NCI-H187 (cell line): ENCODE data around the gene DNAJC17.
A peak's percentile ranks its signal among the peaks of the same experiment; 100 is the strongest.

Source experiments
- DNase-seq, 2 experiments: peaks; one replicate each; lab custom pipeline; 2025; lab: John Stamatoyannopoulos, UW

Gene DNAJC17, protein sequence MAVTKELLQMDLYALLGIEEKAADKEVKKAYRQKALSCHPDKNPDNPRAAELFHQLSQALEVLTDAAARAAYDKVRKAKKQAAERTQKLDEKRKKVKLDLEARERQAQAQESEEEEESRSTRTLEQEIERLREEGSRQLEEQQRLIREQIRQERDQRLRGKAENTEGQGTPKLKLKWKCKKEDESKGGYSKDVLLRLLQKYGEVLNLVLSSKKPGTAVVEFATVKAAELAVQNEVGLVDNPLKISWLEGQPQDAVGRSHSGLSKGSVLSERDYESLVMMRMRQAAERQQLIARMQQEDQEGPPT

DNA sequence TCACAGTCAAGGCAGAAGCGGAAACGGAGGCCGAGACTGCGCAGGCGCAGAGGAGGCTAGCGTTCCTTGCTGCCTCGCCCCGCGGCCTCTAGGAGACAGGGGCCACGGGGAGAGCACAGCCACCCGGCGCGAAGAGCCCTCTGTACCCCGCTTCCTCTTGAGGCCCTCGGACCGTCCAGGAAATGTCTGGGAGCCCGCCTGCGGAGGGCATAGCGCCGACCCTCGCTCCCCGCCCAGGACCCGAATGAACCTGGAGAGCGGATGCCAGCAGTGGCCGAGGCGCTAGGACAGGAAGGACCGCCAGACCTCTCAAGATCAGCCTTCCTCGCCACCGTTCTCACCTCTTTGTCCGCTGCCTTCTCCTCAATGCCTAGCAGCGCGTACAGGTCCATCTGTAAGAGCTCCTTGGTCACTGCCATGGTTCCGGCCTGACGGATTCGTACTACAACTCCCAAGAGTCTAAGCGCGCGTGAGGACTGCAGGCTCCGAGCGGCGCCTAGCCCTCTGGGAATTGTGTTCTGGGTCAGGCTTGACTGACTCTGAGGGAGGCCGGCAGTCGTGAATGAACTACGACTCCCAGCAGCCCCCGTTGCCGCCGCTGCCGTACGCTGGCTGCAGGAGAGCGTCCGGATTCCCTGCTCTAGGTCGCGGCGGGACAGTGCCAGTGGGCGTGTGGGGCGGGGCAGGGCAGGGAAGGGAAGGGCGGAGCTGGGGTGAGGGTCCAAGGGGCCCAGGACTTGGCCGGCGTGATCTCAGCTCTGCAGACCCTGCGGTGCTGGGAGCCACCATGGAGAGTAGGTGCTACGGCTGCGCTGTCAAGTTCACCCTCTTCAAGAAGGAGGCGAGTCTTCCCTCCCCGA, at the start of gene DNAJC17, which contains the start of gene ZFYVE19:
Gene DNAJC17, minus strand, starts transcription at position 446 of the 860 bp plus-strand sequence. Its CDS starts 27 bp downstream, at position 419.
Gene ZFYVE19, plus strand, starts transcription at position 62 of the 860 bp plus-strand sequence. Its CDS starts 501 bp downstream, at position 563.
- peak; percentile 80 to 89 for DNase-seq

DNA sequence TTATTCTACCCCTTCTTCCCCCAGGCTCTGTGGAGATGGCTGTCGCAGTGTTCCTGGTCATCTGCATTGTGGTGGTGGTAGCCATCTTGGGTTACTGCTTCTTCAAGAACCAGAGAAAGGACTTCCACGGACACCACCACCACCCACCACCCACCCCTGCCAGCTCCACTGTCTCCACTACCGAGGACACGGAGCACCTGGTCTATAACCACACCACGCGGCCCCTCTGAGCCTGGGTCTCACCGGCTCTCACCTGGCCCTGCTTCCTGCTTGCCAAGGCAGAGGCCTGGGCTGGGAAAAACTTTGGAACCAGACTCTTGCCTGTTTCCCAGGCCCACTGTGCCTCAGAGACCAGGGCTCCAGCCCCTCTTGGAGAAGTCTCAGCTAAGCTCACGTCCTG, 49.5 kb upstream of the DNAJC17 start:
- DNase-seq: no peak

DNA sequence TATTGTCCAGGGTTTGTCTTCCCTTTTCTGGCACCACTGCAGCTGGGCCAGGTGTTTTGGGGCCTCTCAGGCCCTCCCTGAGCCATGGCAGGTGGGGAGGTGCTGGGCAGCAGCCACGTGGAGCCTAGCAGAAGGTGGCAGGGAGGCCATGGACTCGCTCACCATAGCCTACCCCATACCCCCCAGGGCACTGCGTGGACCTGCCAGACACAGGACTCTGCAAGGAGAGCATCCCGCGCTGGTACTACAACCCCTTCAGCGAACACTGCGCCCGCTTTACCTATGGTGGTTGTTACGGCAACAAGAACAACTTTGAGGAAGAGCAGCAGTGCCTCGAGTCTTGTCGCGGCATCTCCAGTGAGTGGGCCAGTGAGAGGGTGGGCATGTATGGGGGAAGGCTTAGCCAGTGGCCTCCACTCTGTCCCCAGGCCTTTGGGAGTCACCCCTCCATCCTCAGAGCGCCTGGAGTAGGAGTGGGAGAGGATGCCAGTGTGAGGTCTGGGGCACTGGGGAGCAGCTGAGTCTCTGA, 48.5 kb upstream of the DNAJC17 start:
- DNase-seq: no peak

DNA sequence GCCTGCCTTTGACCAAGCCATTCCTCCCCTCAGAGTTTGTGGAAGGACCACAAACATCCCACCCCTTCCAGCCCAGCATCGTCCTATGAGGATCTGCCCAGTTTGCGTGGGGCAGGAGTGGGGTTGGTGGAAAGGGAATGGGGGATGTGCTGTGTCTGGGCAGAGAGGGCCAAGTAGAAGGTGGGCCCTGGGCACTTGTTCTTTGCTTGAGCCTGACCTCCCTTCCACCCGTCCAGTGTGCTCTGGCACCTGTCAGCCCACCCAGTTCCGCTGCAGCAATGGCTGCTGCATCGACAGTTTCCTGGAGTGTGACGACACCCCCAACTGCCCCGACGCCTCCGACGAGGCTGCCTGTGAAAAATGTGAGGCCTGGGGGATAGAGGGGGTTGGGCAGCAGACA, 46.9 kb upstream of the DNAJC17 start:
- DNase-seq: no peak

DNA sequence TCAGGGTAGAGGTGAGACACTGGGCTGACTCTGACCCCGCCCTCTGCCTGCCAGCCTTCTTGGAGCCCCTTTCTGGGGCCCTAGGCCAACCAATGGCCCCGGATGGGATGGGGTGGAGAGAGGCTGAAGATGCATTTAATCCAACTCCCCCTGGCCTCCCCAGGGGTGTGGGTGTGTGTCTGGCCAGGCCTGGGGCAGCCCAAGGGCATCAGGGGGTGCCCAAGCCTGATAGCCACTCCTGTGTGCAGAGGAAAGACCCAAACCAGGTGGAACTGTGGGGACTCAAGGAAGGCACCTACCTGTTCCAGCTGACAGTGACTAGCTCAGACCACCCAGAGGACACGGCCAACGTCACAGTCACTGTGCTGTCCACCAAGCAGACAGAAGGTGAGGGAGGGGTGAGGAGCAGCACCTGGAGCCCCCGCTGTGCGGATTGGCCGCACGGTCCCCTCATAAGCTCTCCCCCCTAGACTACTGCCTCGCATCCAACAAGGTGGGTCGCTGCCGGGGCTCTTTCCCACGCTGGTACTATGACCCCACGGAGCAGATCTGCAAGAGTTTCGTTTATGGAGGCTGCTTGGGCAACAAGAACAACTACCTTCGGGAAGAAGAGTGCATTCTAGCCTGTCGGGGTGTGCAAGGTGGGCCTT, 46.1 kb upstream of the DNAJC17 start:
- no peak for DNase-seq

DNA sequence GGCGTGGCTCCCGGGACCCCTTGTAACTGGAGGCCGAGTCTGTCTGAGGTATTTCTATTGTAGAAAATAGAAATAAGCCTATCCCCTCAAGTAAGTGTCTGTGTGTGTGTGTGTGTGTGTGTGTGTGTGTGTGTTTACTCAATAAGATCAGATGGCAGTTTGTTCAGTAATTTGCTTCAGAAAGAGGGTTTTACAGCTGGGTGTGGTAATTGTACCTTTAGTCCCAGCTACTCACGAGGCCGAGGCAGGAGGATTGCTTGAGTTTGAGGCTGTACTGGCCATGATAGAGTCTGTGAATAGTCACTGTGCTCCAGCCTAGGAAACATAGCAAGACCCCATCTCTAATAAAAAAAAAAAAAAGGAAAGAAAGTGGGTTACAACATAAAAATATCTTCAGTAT, 45.3 kb upstream of the DNAJC17 start:
- no peak for DNase-seq

DNA sequence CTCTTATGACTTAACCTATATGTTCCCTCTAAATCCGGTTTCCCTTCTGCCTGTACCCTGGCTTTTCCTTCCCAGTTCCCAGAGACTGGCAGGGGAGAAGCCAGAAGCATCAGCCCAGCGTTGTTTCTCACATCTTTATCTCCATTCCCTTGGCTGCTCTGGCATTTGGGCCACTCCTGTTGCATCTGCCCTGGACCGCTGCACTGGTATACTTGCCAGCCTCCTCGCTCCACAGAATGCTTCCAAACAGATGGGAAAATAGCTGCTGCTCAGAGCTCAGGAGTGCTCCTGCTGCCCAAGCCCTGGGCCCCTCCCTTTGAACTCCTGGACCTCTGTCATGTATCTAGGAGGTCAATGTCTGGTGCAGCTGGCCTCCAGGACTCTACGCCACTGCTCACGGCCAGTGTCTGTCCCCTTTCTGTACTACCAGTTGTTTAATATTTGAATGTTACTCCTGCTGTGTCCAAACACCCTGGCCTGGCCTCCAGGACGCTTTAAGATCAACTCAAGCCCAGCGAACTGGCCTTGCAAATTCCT, 43.4 kb upstream of the DNAJC17 start:
- DNase-seq: no peak

DNA sequence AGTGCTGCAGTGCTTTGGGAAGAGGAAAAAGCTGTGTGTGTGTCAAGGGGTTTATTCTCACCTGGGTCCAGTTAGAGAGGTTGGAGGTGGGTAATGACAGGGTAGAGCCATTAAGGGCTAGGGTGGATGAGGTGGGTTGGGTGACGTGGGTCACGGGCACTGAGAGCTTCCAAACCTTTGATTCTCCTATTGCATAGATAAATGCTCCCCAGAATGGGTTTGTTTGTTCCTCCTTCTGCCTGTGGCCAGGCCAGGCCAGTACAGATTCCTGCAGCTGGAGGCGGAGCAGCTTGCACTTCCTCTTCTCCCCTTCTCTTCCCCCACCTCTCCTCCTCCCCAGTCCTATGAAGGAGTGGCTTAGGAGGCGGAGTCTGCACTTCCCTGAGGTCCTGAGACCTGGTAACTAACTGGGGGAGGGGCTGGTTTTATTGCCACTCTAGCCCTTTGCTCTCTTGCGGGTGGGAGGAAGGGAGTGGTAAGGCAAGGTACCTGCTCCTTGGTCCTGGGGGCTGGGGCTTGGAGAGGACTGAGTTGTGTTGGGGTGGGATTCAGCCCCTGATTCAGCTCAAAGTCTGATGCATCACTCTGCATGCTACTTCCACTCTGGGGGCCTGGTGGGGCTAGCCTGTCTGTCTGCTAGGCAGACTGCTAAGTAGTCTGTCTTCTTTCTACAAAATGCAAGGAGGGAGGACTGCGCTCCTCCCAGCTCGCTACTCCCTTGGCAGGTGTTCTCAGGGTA, 40.1 kb upstream of the DNAJC17 start:
- DNase-seq: peak in 1 of 2 experiments; percentile 38

DNA sequence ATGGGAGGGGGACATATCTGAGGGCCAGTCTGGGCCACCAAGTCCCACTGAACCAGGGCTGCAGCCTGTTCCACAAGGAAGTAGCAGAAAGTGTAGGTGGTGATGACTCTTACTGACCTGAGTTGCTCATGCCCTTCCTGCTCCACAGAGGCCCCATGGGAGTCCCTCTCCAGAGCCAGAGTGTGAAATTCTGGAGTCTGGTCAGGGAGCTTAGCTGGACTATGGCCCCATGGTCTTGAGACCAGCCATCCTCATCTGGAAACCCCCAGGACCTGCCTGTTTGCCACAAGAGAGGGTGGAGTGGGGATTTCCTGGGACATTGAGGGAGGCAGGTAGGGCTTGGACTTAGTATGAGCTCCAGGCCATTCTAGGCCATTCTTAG, 39.6 kb upstream of the DNAJC17 start:
- no peak for DNase-seq

DNA sequence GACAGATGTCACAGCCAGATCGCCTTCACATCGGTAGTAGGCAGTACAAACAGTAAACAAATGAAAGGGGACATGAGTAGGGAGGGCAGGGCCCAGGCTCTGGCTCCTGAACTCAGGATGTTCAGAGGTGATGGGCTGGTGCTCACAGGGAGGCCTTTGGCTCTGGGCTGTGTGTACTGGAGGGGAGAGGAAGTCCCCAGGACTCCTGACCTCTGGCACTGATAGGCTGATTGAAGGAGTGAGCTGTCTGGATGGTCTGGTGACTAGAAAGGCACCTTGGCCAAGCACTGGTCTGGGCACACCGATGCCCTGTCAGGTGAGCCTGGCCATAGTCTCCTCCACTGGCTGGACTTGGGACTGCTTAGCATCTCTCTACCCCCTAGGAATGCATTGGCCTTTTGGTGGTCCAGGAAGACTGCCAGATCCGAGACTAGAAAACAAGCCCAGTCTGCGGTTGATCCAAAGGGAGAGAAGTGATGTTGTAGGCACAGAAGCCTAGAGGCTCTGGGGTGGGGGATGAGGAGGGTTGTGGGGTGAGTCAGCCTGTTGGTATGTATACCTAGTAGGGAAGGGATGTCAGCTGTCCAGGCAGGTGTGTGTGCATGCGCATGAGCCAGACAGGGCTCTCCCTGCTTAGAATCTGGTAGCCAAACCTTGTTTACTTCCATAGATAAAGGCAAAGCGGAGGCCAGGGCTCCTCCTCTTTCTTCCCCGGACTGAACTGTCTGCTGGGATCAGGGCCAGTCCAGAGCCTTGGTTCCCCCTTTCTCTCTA, 38.4 kb upstream of the DNAJC17 start:
- DNase-seq: no peak

DNA sequence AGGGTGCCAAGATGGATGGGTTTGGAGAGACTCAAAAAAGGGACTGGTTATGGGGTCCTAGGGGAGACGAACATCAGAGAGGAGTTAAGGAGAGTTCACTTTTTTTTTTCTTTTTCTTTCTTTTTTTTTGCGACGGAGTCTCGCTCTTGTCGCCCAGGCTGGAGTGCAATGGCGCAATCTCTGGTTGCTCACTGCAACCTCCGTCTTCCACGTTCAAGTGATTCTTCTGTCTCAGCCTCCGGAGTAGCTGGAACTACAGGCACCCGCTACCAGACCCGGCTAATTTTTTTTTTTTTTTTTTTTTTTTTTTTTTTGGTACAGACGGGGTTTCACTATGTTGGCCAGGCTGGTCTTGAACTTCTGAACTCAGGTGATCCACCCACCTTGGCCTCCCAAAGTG, 37.8 kb upstream of the DNAJC17 start:
- DNase-seq: no peak

DNA sequence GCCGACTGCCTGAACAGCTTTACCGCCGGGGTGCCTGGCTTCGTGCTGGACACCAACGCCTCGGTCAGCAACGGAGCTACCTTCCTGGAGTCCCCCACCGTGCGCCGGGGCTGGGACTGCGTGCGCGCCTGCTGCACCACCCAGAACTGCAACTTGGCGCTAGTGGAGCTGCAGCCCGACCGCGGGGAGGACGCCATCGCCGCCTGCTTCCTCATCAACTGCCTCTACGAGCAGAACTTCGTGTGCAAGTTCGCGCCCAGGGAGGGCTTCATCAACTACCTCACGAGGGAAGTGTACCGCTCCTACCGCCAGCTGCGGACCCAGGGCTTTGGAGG, 37.4 kb upstream of the DNAJC17 start:
- DNase-seq: no peak

DNA sequence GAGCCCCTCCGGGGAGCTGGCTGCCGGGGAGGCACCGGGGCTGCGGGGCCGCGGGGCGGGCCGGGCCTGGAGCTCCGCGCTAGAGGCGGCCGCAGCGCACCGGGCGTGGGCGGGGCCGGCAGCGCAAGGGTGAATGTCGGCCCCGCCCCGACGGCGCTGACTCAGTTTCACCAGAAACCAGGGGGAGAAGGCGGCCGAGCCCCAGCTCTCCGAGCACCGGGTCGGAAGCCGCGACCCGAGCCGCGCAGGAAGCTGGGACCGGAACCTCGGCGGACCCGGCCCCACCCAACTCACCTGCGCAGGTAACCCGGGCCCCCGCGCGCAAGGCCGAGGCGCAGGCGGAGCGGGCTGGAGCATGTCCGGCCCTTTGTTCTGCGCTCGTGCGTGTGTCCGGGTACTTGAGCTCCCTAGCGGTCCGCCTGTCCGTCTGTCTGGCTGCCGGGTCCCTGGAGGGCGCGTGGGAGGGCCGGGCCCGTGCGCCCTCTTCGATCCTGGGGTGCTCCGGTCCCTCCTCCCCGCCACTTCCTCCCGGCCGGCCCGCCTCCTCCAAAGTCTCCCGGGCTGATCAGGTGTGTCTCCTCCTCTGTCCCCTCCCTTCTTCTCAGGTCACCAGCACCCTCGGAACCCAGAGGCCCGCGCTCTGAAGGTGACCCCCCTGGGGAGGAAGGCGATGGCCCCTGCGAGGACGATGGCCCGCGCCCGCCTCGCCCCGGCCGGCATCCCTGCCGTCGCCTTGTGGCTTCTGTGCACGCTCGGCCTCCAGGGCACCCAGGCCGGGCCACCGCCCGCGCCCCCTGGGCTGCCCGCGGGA, 36.8 kb upstream of the DNAJC17 start, which contains the start of gene SPINT1:
Gene SPINT1, plus strand, starts transcription at position 164 of the 811 bp plus-strand sequence. Its CDS starts 507 bp downstream, at position 671.
- peak in 1 of 2 experiments; percentile 15 for DNase-seq

DNA sequence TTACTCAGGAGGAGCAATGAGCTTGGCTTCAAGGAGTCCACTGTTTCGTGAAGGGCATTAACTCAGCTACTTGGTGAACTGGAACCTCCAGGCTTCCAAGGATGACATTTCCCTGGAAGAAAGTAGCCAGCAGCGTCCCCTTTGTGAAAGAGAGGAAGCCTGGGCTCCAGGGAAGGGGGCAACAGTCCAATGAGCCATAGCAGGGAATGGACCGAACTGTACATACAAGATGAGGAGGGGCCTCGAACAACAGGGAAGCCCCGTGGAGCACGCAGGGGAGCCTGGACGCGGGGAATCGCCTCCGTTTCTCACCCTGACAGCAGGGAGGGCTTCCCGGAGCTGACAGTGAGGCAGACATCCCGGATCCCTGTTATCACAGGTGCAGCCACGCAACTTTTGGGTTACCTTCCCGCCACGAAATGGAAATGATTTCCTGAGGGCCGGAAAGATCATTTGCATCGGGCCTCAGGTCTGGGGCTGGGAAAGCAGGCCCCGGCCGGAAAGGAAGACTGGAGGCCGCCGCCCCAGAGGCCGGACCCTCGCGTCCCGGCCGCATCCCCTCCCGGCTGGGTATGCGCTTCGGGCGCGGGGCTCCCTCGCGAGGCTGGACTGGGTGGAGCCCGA, 36.1 kb upstream of the DNAJC17 start:
- DNase-seq: no peak

DNA sequence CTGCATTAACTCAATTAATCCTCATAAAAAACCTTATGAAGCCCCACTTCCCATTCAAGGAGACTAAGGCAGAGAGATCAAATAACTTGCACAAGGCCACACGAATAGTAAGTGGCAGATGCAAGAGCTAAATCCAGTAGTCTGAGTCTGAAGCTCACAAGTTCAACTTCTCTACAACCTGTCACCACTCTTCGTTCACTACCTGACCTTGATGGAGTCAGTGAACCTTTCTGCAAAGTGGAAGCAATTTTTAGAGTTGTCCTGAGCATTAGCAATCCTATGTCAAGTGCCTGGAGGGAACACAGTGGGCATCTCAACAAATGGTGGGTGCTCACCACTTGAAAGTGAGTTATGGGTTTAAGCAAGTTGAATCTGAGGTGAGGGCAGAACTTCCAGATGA, 34.5 kb upstream of the DNAJC17 start:
- no peak for DNase-seq

DNA sequence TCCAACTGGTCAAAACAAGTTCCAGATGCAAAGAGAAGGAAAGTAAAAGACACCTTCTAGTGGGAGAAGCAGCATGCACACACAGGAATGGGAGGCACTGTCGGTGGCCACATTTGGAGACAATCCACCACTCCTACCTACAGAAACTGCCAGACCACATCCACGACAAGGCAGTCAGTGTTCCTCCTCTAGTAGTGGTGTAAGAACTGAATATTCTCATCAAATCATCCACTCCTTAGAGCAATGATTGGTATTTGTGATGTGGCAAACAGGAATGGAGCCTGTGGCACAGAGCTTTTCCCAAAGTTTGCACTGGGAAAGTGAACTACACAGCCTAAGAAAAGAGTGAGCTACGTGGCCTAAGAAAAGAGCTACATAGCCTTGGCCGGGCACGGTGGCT, 31.5 kb upstream of the DNAJC17 start:
- DNase-seq: no peak

DNA sequence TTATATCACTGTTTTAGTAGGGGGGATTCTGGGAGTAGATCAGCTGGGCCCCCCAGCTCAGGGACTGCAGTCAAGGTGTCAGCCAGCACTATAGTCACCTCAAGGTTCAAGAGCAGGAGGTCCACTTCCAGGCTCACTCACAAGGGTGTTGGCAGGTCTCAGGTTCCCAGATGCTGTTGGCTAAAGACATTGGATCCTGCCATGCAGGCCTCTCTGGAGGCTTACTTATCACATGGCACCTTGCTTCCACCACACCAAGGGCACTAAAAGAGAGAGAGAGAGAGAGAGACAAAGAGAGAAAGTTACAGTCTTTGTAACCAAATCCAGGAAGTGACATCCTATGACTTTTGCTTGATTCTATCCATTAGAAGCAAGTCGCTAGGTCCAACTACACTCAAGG, 28.7 kb upstream of the DNAJC17 start:
- no peak for DNase-seq

DNA sequence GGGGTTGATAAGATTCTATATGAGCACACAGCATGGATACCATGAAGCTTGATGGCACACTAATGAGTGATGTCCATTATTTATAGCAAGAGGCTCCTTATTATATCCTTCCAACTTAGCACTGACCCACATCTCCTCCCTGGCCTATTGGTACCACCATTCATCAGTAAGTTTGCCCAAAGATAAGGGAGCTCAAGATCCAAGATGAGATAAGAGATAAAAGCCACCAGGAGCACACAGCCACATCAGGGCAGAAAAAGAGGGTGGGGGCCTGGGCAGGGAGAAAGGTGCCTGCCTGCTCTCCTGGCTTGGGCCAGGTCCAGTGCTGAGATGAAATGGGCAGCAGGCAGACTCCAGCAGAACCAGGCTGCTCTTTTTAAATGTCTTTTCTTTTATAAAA, 25.6 kb upstream of the DNAJC17 start:
- no peak for DNase-seq

DNA sequence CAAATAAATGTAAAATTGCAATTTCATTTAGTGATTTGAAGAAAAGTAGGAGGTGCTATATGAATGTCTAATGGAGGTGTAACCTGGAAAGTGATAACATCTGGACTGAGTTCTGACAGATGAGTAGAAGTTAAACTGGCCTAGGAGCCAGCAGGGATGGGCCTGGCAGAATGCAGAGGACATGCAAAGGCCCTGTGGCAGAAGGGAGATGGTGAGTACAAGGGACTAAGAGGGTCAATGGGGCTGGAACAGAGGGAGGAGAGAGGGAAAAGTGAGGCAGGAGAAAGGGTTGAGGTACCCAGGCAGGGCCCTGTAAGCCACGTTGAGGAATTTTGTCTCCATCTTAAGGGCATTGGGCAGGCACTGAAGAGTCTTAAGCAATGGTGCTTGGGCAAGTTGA, 24.6 kb upstream of the DNAJC17 start:
- DNase-seq: no peak
